ENCODE results near the gene CSGALNACT2. TPM values are rescaled to one million over a fixed set of nuclear protein-coding genes. Genes with fewer than 3 reads are reported as not detected.

The CSGALNACT2 gene
- polyA plus RNA-seq, 1 experiment, result 14.1 TPM

DNA sequence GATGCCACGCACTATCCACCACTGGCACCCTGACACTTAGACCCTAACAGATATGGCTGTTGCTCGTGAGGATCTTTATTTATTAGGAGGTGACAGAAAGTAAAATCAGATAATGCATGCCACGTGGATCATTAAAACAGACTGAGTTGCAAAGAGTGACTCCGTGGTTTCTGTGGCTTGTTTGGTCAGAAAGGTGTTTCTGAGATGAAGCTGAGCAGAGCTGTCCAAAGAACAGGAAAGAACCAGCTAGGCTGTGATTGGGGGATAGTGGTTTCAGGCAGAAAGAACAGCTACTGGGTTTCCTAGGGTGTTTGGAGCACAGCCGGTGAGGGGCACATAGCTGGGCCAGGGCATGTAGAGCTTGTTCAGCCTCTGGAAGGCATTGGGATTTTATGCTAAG is 34.4 kb downstream of the CSGALNACT2 start:
- ChIA-PET POLR2A (interaction anchor here (0.6 kb wide), 1 partner anchor 33 kb away, joined by 3 read pairs; no protein-coding TSS in a partner anchor), CTCF (interaction anchor here (0.8 to 2.5 kb wide), 3 partner anchors 11 to 32 kb away, joined by 5 to 10 read pairs (median 10); no protein-coding TSS in a partner anchor)
- Histone ChIP-seq H3K27me3 (ENCODE audit: control insufficient read depth, insufficient read depth, low read length) (no peaks in the 10 kb centered on the region), H3K4me3 (ENCODE audit: low read depth, low read length) (no peak overlapping the region), H3K36me3 (ENCODE audit: control insufficient read depth, insufficient read depth, low read length) (peaks cover 8% of the 10 kb centered on the region)
- DNase-seq (ENCODE audit: low read depth), result no peak
- TF ChIP-seq, protein P1, sequence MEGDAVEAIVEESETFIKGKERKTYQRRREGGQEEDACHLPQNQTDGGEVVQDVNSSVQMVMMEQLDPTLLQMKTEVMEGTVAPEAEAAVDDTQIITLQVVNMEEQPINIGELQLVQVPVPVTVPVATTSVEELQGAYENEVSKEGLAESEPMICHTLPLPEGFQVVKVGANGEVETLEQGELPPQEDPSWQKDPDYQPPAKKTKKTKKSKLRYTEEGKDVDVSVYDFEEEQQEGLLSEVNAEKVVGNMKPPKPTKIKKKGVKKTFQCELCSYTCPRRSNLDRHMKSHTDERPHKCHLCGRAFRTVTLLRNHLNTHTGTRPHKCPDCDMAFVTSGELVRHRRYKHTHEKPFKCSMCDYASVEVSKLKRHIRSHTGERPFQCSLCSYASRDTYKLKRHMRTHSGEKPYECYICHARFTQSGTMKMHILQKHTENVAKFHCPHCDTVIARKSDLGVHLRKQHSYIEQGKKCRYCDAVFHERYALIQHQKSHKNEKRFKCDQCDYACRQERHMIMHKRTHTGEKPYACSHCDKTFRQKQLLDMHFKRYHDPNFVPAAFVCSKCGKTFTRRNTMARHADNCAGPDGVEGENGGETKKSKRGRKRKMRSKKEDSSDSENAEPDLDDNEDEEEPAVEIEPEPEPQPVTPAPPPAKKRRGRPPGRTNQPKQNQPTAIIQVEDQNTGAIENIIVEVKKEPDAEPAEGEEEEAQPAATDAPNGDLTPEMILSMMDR (IDR thresholded peaks at IDR 0.05; ENCODE audit: insufficient read depth, low read depth, low read length), result no peak

DNA sequence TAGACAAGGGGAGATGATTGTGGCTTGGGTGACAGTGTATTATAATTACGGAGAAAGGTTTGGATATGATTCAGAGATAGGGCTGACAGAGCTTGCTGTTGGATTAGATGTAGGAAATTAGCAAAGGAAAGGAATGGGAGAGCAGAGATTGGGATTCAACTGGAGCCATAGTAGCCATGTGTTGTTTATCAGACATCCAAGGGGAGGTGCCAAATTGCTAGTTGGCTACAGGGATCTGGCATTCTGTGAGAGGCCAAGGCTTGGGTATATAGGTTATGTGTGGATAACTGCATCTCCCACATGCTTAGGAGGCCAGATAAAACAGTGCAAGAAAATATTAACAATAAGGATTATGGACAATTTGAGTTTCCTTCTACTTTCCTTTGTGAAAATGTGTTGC is 34.9 kb downstream of the CSGALNACT2 start:
- Histone ChIP-seq H3K36me3 (ENCODE audit: control insufficient read depth, insufficient read depth, low read length) (peaks cover 8% of the 10 kb centered on the region), H3K4me3 (ENCODE audit: low read depth, low read length) (no peak overlapping the region), H3K27me3 (ENCODE audit: control insufficient read depth, insufficient read depth, low read length) (no peaks in the 10 kb centered on the region)
- POLR2A ChIA-PET, result interaction anchor here (0.6 kb wide), 1 partner anchor 34 kb away, joined by 3 read pairs; no protein-coding TSS in a partner anchor
- TF ChIP-seq, protein P1 (IDR thresholded peaks at IDR 0.05; ENCODE audit: insufficient read depth, low read depth, low read length), result no peak
- no peak for DNase-seq (ENCODE audit: low read depth)
- CTCF ChIA-PET, result interaction anchor here (2.5 kb wide), 1 partner anchor 29 kb away, joined by 10 read pairs; no protein-coding TSS in a partner anchor

DNA sequence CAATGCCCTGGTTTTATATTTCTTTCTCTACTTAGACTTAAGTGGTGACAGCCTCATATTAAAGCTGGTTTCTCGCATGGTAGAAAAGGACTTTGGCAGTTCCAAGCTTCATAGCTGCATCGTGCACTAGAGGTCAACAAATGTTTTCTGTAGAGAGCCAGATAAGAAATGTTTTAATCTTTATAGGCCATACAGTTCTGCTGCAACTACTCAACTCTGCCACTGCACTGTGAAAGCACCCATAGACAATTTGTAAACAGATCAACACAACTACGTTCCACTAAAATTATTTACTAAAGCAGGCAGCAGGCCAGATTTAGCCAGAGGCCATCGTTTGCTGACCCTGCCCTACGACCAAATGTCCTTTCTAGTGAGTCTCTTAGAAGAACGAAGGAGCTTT is 36.7 kb downstream of the CSGALNACT2 start:
- no peak overlapping the region for H3K4me3 ChIP-seq (ENCODE audit: low read depth, low read length)
- peaks cover 8% of the 10 kb centered on the region for H3K36me3 ChIP-seq (ENCODE audit: control insufficient read depth, insufficient read depth, low read length)
- CTCF ChIA-PET, result no interaction called here
- TF ChIP-seq, protein P1 (IDR thresholded peaks at IDR 0.05; ENCODE audit: insufficient read depth, low read depth, low read length), result no peak
- no peak for DNase-seq (ENCODE audit: low read depth)
- no peaks in the 10 kb centered on the region for H3K27me3 ChIP-seq (ENCODE audit: control insufficient read depth, insufficient read depth, low read length)
- POLR2A ChIA-PET, result no interaction called here

- H3K4me3 ChIP-seq (ENCODE audit: low read depth, low read length), result no peak overlapping the region
- no peaks in the 10 kb centered on the region for H3K27me3 ChIP-seq (ENCODE audit: control insufficient read depth, insufficient read depth, low read length)
- no peak for DNase-seq (ENCODE audit: low read depth)
- POLR2A ChIA-PET, result no interaction called here
- TF ChIP-seq, protein P1 (IDR thresholded peaks at IDR 0.05; ENCODE audit: insufficient read depth, low read depth, low read length), result no peak
- peaks cover 8% of the 10 kb centered on the region for H3K36me3 ChIP-seq (ENCODE audit: control insufficient read depth, insufficient read depth, low read length)
- CTCF ChIA-PET, result no interaction called here
These were observed 38.0 kb downstream of the CSGALNACT2 start for GRCh38 chr10:43176271-43176670.

DNA sequence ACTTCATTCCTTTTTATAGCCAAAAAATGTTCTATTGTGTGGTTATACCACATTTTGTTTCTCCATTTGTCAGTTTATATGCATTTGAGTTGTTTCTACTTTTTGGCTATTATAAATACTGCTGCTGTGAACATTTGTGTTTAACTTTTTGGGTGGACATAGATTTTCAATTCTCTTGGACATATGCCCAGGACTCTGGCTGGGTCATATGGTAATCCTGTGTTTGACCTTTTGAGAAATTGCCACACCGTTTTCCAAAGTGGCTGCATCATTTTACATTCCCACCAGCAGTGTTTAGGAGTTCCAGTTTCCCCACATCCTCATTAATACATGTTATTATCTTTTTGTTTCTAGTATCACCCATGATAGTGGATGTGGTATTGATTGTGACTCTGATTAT is 39.4 kb downstream of the CSGALNACT2 start:
- H3K27me3 ChIP-seq (ENCODE audit: control insufficient read depth, insufficient read depth, low read length), result no peaks in the 10 kb centered on the region
- no peak overlapping the region for H3K4me3 ChIP-seq (ENCODE audit: low read depth, low read length)
- TF ChIP-seq, protein P1 (IDR thresholded peaks at IDR 0.05; ENCODE audit: insufficient read depth, low read depth, low read length), result no peak
- POLR2A ChIA-PET, result no interaction called here
- CTCF ChIA-PET, result no interaction called here
- peaks cover 8% of the 10 kb centered on the region for H3K36me3 ChIP-seq (ENCODE audit: control insufficient read depth, insufficient read depth, low read length)
- no peak for DNase-seq (ENCODE audit: low read depth)
